Measurements from ENCODE around the gene ACTN4.

The ACTN4 gene

GRCh38 chr19:38679839-38680238, 32.4 kb downstream of the ACTN4 start:
- no peak for DNase-seq

DNA sequence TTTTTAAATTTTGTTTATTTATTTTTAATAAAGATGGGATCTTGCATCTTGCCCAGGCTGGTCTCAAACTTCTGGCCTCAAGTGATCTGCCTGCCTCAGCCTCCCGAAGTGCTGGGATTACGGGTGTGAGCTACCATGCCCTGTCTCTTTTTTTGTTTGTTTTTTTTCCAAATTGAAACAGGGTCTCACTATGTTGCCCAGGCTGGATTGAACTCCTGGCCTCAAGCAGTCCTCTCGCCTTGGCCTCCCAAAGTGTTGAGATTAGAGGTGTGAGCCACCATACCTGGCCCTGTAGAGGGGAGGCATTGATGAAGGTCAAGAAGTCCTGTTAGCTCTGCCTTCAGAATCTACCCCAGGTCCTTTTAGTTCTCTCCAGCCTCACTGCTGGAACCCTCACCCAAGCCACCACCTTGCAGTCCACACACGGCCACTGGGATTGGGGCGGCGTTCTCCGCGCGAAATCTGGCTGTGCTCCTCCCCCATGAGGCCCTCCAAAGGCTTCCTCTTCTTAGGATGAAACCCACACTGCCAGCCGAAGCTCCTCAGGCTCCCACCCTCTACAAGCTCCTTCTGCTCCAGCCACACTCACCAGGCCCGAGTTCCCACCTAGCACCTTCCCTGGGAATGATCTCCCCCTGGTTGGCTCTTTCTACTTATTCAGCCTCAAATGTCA, 34.9 kb downstream of the ACTN4 start:
- no peak for DNase-seq

- no peak for DNase-seq
These were observed 35.5 kb downstream of the ACTN4 start for GRCh38 chr19:38682872-38683392.

DNA sequence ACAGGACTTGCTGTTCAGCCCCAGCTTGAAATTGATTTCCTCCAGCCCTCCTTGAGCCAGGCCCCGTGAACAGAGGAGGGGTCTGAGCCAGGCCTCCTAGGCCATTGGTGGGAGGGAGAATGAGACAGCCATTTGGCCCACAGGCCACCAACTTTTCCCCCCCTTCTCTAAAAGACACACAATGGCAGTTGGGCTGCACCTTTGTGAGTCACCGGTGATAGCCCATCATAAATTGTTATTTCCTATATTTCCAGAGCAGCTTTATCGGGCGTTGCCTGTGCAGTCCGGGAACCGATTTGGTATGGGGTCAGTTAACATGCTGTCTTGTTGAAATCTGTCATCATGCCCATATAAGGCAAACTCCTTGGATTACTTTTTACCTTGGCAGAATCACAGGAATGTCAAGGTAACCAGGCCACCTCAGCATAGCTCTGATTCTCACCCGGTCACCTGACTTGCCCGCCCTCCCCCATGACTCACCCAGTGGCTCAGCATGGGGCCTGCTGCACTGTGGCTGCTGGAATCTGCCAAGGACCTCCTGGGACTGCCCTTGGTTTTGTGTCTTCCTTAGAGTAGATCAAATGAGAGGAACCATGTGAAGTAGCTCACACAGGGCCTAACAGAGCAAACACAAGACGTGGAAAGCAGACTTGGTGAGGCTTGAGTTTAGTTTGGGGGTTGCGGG, 36.1 kb downstream of the ACTN4 start:
- DNase-seq: peak; percentile 26 to 49

- DNase-seq: no peak
These were observed 36.8 kb downstream of the ACTN4 start for GRCh38 chr19:38684078-38684861.

- DNase-seq: no peak
These were observed 37.6 kb downstream of the ACTN4 start for GRCh38 chr19:38684862-38685665.

- no peak for DNase-seq
These were observed 38.4 kb downstream of the ACTN4 start for GRCh38 chr19:38685666-38686529.

DNA sequence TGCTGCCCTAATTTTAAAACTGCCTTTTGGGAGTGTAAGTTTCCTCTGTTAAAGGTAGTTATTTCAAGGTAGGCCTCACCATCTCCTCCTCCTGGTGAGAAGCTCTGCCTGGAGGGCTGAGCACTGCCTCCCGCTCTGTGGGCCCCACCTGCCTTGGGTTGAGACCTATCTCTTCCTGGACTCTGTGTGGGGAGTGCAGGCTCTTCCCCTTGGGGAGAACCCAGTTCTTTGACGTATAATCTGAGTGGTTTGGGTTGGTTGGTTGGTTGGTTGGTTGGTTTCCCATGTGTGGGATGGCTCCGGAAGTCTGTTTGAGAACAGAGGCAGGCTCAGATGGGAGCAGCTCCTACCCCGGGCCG, 39.1 kb downstream of the ACTN4 start:
- peak; percentile 5 to 28 for DNase-seq

DNA sequence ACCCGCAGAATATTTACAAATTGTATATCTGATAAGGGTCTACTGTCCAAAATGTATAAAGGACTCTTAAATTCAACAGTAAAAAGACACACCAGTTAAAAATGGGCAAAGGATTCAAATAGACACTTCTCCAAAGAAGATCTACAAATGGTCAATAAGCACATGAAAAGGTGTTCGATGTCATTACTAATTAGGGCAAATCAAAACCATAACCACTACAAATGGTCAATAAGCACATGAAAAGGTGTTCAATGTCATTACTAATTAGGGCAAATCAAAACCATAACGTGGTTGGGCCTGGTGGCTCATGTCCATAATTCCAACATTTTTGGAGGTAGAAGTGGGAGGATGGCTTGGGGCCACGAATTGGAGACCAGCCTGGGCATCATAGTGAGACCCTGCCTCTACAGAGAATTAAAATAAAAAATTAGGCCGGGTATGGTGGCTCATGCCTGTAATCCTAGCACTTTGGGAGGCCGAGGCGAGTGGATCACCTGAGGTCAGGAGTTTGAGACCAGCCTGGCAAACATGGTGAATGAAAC, 40.5 kb downstream of the ACTN4 start:
- no peak for DNase-seq

DNA sequence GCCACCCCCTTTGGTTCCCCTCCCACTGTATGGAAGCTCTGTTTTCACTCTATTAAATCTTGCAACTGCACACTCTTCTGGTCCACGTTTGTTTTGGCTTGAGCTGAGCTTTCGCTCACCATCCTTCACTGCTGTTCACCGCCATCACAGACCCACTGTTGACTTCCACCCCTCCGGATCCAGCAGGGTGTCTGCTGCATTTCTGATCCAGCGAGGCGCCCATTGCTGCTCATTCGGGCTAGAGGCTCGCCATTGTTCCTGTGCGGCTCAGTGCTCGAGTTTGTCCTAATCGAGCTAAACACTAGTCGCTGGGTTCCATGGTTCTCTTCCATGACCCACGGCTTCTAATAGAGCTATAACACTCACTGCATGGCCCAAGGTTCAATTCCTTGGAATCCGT, 42.7 kb downstream of the ACTN4 start:
- no peak for DNase-seq

DNA sequence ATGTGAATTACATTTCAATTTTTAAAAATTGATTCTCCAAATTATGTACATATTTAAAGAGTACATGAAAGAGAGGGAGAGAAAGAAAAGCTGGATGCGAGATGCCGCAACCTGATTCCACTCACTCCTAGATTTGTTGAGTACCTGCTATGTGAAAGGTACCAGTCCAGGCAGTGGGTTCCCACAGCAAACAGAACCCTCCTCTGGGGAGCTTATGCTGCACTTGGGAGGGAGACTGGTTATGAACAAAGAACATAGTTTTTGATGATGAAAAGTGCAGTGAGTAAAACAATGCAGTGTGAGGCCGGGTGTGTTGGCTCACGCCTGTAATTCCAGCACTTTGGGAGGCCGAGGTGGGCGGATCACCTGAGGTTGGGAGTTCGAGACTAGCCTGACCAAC, 43.4 kb downstream of the ACTN4 start:
- DNase-seq: no peak

- no peak for DNase-seq
These were observed 44.5 kb downstream of the ACTN4 start for GRCh38 chr19:38691938-38692457.

- DNase-seq: no peak
These were observed 45.3 kb downstream of the ACTN4 start for GRCh38 chr19:38692458-38693379.

- no peak for DNase-seq
These were observed 46.2 kb downstream of the ACTN4 start for GRCh38 chr19:38693380-38694223.

DNA sequence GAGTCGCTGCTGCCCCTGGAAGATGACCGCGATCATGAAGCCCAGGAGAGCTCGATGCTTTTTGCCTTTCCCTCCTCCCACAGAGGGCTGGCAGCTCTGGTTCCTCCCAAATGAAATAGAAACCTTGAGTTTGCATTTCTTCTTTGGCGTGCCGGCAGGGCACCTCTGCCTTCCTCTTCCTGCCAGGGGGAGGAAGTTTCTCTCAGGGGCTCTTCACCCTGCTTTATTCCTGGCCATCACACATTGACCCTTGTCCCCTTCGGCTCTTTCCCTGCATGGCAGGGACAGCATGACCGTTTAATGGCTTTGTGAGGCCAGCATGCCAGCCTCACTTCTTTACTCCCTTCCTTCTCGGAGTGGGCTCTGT, 47.9 kb downstream of the ACTN4 start:
- no peak for DNase-seq

DNA sequence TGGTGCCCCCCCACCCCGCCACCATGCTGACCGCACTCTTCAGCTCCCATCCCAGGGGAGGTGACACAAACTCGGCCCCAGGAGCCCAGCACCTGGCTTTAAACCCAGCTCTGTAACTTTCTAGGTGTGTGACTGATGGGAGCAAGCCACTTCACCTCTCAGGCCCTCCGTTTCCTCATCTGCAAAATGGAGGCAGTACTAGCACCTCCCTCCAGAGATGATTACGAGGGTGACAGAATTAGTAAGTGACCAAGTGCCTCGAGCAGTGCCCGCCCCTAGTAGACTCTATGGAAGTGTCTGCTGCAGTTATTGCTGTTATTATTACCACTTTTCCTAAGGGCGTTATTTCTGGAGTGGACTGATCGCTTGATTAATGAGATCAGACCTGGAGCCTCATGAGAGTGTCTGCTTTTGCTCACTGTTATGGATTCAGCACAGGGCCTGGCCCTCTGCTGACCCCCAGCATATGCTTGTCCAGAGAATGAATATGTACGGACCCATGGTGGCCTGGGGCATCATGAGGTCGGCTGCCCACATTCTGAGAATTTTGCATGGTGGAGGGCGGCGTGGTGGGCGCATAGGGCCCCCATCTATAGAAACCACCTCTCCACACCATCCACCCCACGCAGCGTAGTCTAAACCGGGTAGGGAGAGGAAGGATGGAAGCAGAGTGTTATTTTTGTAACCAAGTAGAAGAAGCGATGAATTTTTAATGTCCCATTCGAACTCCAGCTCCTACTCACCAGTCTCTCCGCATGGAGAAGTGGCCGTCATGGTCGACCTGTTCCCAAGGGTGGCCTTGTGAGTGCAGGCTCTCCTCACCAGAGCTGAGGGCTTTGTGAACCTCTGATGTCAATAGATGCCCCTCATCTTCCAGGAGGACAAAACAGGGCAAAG, 48.6 kb downstream of the ACTN4 start:
- DNase-seq: no peak

- no peak for DNase-seq
These were observed 49.2 kb downstream of the ACTN4 start for GRCh38 chr19:38696729-38697055.

DNA sequence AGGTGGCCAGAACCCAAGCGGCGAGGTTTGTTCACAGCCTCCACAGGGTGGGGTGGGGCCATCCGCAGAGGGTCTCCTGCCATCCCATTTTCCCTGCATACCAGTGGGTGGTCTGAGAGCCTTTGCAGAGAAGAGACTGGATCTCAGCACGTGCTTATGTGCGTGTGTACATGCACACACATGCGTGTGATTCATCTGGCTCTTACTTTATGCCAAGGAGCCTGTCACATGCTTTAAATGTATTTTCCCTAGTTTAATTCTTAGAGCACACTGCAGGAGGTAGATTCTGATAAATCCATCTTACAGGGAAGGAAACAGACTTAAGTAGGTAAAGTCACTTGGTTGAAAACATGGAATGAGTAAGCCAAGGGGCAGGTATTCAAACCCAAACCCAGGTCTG, 49.7 kb downstream of the ACTN4 start:
- no peak for DNase-seq
